Ascending aorta (tissue), 2 donors: ENCODE results near the gene CFAP91. TPM values are rescaled to one million over a fixed set of nuclear protein-coding genes. Genes with fewer than 3 reads are reported as not detected.

Experiments
- DNase-seq, 2 donors: peaks; one replicate each; pipeline ENCODE4 v3.0.0-alpha.2; 2019; ENCODE audit warnings: low spot score in 2 of 2
- H3K27ac ChIP-seq, 2 donors: fragments of 200-600 bp; sonication (generic); one replicate each; pipeline ENCODE4 v1.5.1; 2016 to 2017; ENCODE audit warnings: mild to moderate bottlenecking in 1 of 2
- H3K27me3 ChIP-seq: fragments of 200-600 bp; sonication (generic); one replicate; pipeline ENCODE4 v1.5.1; 2017
- H3K36me3 ChIP-seq, 2 donors: fragments of 200-600 bp; sonication (generic); one replicate each; pipeline ENCODE4 v1.5.1; 2016
- H3K4me1 ChIP-seq, 2 donors: fragments of 200-600 bp; sonication (generic); one replicate each; pipeline ENCODE4 v1.5.1; 2016 to 2017; ENCODE audit warnings: mild to moderate bottlenecking in 1 of 2
- H3K4me3 ChIP-seq, 2 donors: fragments of 200-600 bp; sonication (generic); one replicate each; pipeline ENCODE4 v1.5.1; 2016 to 2017; ENCODE audit warnings: mild to moderate bottlenecking in 1 of 2
- H3K9me3 ChIP-seq, 2 donors: fragments of 200-600 bp; sonication (generic); one replicate each; pipeline ENCODE4 v1.5.1; 2016
- CTCF ChIP-seq, 3 experiments: fragments of 200-600 bp in 2 of 3; fragments of 450-650 bp in 1 of 3; sonication (generic) in 2 of 3; IDR thresholded peaks; one replicate each; pipeline ENCODE4 v1.5.1; 2016 to 2019; ENCODE audit warnings: antibody characterized with exemption in 3 of 3, mild to moderate bottlenecking in 1 of 3, moderate library complexity in 1 of 3
- intact Hi-C: fragments of 100-400 bp; cut with DNase I; formaldehyde crosslinking; loops from one replicate; pipeline ENCODE4 v1.15.1; 2023
- total RNA-seq: library from RNA; depleted of rRNA; stranded (reverse); fragments of >200 nt; gene quantifications from one replicate; pipeline ENCODE4 v1.1.0, GENCODE V29; 2016

CFAP91 gene
- total RNA-seq, 1 donor from 2014 or later, result 3.5 TPM

- DNase-seq, result no peak
- Histone ChIP-seq H3K36me3 (no peaks in the 10 kb centered on the region), H3K27me3 (no peaks in the 10 kb centered on the region), H3K27ac (peak within 1 kb of the TSS; percentile 68 to 72), H3K9me3 (no peaks in the 10 kb centered on the region), H3K4me3 (peak within 1 kb of the TSS in 1 of 2 donors; percentile 34), H3K4me1 (peaks cover 3 to 21% of the 10 kb centered on the region in 2 donors)
- no peak for TF ChIP-seq CTCF (IDR thresholded peaks at IDR 0.05)
- intact Hi-C loops, result no loop called here
Observed at GRCh38 chr3:119660474-119661440, 42.1 kb upstream of the CFAP91 start, which contains the start of gene POPDC2. TSS of gene POPDC2 (minus strand) at chr3:119660589. CDS start at chr3:119660423, 166 bp downstream.

GRCh38 chr3:119662604-119663373, 40.0 kb upstream of the CFAP91 start:
- TF ChIP-seq CTCF (IDR thresholded peaks at IDR 0.05), result no peak
- no peaks in the 10 kb centered on the region for H3K27me3 ChIP-seq
- DNase-seq, result no peak
- intact Hi-C loops, result no loop called here
- H3K36me3 ChIP-seq, result no peaks in the 10 kb centered on the region
- H3K4me1 ChIP-seq, result peaks cover 3 to 21% of the 10 kb centered on the region in 2 donors
- no peak overlapping the region for H3K4me3 ChIP-seq
- peak overlapping the region; percentile 14 to 32 for H3K27ac ChIP-seq
- H3K9me3 ChIP-seq, result no peaks in the 10 kb centered on the region

- intact Hi-C loops, result no loop called here
- no peak overlapping the region for H3K4me3 ChIP-seq
- H3K27ac ChIP-seq, result peak overlapping the region; percentile 19 to 37
- TF ChIP-seq CTCF (IDR thresholded peaks at IDR 0.05), result no peak
- no peak for DNase-seq
- no peaks in the 10 kb centered on the region for H3K27me3 ChIP-seq
- peaks cover 2 to 9% of the 10 kb centered on the region in 2 donors for H3K36me3 ChIP-seq
- H3K9me3 ChIP-seq, result no peaks in the 10 kb centered on the region
- H3K4me1 ChIP-seq, result peaks cover 3 to 17% of the 10 kb centered on the region in 2 donors
Observed at GRCh38 chr3:119663885-119664284, 38.9 kb upstream of the CFAP91 start.

- no peaks in the 10 kb centered on the region for H3K9me3 ChIP-seq
- peaks cover 2 to 11% of the 10 kb centered on the region in 2 donors for H3K36me3 ChIP-seq
- no peak overlapping the region for H3K4me3 ChIP-seq
- peak overlapping the region in 1 of 2 donors; percentile 37 for H3K27ac ChIP-seq
- H3K27me3 ChIP-seq, result no peaks in the 10 kb centered on the region
- no peak for TF ChIP-seq CTCF (IDR thresholded peaks at IDR 0.05)
- intact Hi-C loops, result no loop called here
- no peak for DNase-seq
- H3K4me1 ChIP-seq, result peaks cover 3 to 17% of the 10 kb centered on the region in 2 donors
Observed at GRCh38 chr3:119664370-119664769, 38.5 kb upstream of the CFAP91 start.

- peaks cover 3 to 15% of the 10 kb centered on the region in 2 donors for H3K4me1 ChIP-seq
- no peaks in the 10 kb centered on the region for H3K27me3 ChIP-seq
- H3K27ac ChIP-seq, result peak overlapping the region in 1 of 2 donors; percentile 37
- peaks cover 2 to 11% of the 10 kb centered on the region in 2 donors for H3K36me3 ChIP-seq
- TF ChIP-seq CTCF (IDR thresholded peaks at IDR 0.05), result no peak
- no peak for DNase-seq
- H3K9me3 ChIP-seq, result no peaks in the 10 kb centered on the region
- intact Hi-C loops, result no loop called here
- no peak overlapping the region for H3K4me3 ChIP-seq
Observed at GRCh38 chr3:119664850-119665379, 37.9 kb upstream of the CFAP91 start.
